ENCODE measurements around the gene MTG1.

Gene MTG1

GRCh38 chr10:133415752-133416151 is 21.8 kb downstream of the MTG1 start:
- ATAC-seq: no peak
- TF ChIP-seq ZNF8 (CRISPR knock-in tag; IDR thresholded peaks at IDR 0.05) (no peak), PATZ1 (CRISPR knock-in tag; IDR thresholded peaks at IDR 0.05; ENCODE audit: borderline replicate concordance) (no peak), BACH2 (CRISPR knock-in tag; IDR thresholded peaks at IDR 0.05; ENCODE audit: borderline replicate concordance) (no peak), POU6F1 (CRISPR knock-in tag; IDR thresholded peaks at IDR 0.05; ENCODE audit: borderline replicate concordance, low read depth) (no peak), CSRNP3 (CRISPR knock-in tag; IDR thresholded peaks at IDR 0.05) (no peak), PPARA (CRISPR knock-in tag; IDR thresholded peaks at IDR 0.05; ENCODE audit: borderline replicate concordance) (no peak), ESRRG (CRISPR knock-in tag; IDR thresholded peaks at IDR 0.05) (no peak), TCF4 (CRISPR knock-in tag; IDR thresholded peaks at IDR 0.05; ENCODE audit: borderline replicate concordance) (no peak)

- TF ChIP-seq TOX (CRISPR knock-in tag; IDR thresholded peaks at IDR 0.05; ENCODE audit: borderline replicate concordance): no peak
- TF ChIP-seq OSR1 (CRISPR knock-in tag; IDR thresholded peaks at IDR 0.05): no peak
- no peak for TF ChIP-seq SNAI2 (CRISPR knock-in tag; IDR thresholded peaks at IDR 0.05)
- TF ChIP-seq TCF4 (CRISPR knock-in tag; IDR thresholded peaks at IDR 0.05; ENCODE audit: borderline replicate concordance): no peak
- TF ChIP-seq BACH2 (CRISPR knock-in tag; IDR thresholded peaks at IDR 0.05; ENCODE audit: borderline replicate concordance): no peak
- no peak for TF ChIP-seq ISL1 (CRISPR knock-in tag; IDR thresholded peaks at IDR 0.05)
- TF ChIP-seq ARNTL (CRISPR knock-in tag; IDR thresholded peaks at IDR 0.05; ENCODE audit: borderline replicate concordance, low read depth): no peak
- no peak for TF ChIP-seq CSRNP3 (CRISPR knock-in tag; IDR thresholded peaks at IDR 0.05)
- no peak for TF ChIP-seq TSHZ2 (CRISPR knock-in tag; IDR thresholded peaks at IDR 0.05)
- no peak for TF ChIP-seq ZFP30 (CRISPR knock-in tag; IDR thresholded peaks at IDR 0.05)
- no peak for TF ChIP-seq ZNF8 (CRISPR knock-in tag; IDR thresholded peaks at IDR 0.05)
- no peak for TF ChIP-seq GLIS3 (CRISPR knock-in tag; IDR thresholded peaks at IDR 0.05)
- TF ChIP-seq ZNF565 (CRISPR knock-in tag; conservative IDR thresholded peaks at IDR 0.05; ENCODE audit: low read depth): no peak
- no peak for TF ChIP-seq POU6F1 (CRISPR knock-in tag; IDR thresholded peaks at IDR 0.05; ENCODE audit: borderline replicate concordance, low read depth)
- no peak for TF ChIP-seq ZFP3 (CRISPR knock-in tag; IDR thresholded peaks at IDR 0.05)
- no peak for TF ChIP-seq ZC3H10 (CRISPR knock-in tag; IDR thresholded peaks at IDR 0.05)
- TF ChIP-seq CSDC2 (CRISPR knock-in tag; IDR thresholded peaks at IDR 0.05): no peak
- no peak for TF ChIP-seq ZNF70 (CRISPR knock-in tag; IDR thresholded peaks at IDR 0.05)
- ATAC-seq: no peak
Observed at GRCh38 chr10:133418289-133418993, 24.5 kb downstream of the MTG1 start.

Data from SK-N-SH treated with all-trans-retinoic acid at 6 μM for 48 hours (cell line).